Measurements from ENCODE around the gene FOXP1.

DNA sequence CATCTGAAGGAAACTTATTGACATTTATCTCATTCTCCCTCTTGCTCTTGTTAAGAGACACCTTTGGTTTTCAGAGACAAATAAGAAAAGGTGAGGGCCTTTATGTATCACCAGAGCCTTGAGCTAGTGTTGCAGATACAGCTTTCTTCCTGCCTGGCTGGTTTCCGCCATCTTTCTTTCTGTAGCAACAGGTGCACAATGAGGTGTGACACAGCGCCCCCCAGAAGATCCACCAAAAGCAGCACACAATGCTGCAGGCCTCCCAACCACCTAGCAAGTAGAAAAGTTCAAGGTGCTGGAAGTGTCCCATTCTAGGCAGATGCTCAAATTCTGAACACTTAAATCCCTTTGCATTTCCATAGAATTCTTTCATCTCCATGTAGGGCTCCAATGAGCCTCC is 106.6 kb downstream of the FOXP1 start:
- TF ChIP-seq, protein P1, sequence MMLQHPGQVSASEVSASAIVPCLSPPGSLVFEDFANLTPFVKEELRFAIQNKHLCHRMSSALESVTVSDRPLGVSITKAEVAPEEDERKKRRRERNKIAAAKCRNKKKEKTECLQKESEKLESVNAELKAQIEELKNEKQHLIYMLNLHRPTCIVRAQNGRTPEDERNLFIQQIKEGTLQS (CRISPR knock-in tag; IDR thresholded peaks at IDR 0.05): no peak
- TF ChIP-seq ZKSCAN8 (CRISPR knock-in tag; IDR thresholded peaks at IDR 0.05; ENCODE audit: borderline replicate concordance) (no peak), ERF (CRISPR knock-in tag; IDR thresholded peaks at IDR 0.05) (no peak), POLR2AphosphoS5 (IDR thresholded peaks at IDR 0.05; ENCODE audit: low read depth, low read length) (no peak)
- TF ChIP-seq, protein P2, sequence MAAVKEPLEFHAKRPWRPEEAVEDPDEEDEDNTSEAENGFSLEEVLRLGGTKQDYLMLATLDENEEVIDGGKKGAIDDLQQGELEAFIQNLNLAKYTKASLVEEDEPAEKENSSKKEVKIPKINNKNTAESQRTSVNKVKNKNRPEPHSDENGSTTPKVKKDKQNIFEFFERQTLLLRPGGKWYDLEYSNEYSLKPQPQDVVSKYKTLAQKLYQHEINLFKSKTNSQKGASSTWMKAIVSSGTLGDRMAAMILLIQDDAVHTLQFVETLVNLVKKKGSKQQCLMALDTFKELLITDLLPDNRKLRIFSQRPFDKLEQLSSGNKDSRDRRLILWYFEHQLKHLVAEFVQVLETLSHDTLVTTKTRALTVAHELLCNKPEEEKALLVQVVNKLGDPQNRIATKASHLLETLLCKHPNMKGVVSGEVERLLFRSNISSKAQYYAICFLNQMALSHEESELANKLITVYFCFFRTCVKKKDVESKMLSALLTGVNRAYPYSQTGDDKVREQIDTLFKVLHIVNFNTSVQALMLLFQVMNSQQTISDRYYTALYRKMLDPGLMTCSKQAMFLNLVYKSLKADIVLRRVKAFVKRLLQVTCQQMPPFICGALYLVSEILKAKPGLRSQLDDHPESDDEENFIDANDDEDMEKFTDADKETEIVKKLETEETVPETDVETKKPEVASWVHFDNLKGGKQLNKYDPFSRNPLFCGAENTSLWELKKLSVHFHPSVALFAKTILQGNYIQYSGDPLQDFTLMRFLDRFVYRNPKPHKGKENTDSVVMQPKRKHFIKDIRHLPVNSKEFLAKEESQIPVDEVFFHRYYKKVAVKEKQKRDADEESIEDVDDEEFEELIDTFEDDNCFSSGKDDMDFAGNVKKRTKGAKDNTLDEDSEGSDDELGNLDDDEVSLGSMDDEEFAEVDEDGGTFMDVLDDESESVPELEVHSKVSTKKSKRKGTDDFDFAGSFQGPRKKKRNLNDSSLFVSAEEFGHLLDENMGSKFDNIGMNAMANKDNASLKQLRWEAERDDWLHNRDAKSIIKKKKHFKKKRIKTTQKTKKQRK (IDR thresholded peaks at IDR 0.05; ENCODE audit: low read length): no peak
